Forelimb muscle (tissue), 1 donor: ENCODE measurements around the gene PHYHD1. TPM values are rescaled to one million over a fixed set of nuclear protein-coding genes. Genes with fewer than 3 reads are reported as not detected.
A peak's percentile ranks its signal among the peaks of the same experiment; 100 is the strongest.
"Not testable (repeated sequence)": the region's sequence is repeated elsewhere in the genome, so short reads cannot be mapped to it uniquely, and the experiment has no call there.

Experiments used
- DNase-seq: peaks from one replicate; pipeline ENCODE4 v3.0.0-alpha.2; 2013; ENCODE audit warnings: low read depth
- polyA plus RNA-seq: library from polyadenylated mRNA; unstranded; fragments of 120-200 nt; gene quantifications from one replicate; pipeline ENCODE4 v1.2.1, GENCODE V29; 2013; ENCODE audit not compliant: insufficient read length

PHYHD1 gene
- polyA plus RNA-seq, 1 donor: 51.5 TPM

DNA sequence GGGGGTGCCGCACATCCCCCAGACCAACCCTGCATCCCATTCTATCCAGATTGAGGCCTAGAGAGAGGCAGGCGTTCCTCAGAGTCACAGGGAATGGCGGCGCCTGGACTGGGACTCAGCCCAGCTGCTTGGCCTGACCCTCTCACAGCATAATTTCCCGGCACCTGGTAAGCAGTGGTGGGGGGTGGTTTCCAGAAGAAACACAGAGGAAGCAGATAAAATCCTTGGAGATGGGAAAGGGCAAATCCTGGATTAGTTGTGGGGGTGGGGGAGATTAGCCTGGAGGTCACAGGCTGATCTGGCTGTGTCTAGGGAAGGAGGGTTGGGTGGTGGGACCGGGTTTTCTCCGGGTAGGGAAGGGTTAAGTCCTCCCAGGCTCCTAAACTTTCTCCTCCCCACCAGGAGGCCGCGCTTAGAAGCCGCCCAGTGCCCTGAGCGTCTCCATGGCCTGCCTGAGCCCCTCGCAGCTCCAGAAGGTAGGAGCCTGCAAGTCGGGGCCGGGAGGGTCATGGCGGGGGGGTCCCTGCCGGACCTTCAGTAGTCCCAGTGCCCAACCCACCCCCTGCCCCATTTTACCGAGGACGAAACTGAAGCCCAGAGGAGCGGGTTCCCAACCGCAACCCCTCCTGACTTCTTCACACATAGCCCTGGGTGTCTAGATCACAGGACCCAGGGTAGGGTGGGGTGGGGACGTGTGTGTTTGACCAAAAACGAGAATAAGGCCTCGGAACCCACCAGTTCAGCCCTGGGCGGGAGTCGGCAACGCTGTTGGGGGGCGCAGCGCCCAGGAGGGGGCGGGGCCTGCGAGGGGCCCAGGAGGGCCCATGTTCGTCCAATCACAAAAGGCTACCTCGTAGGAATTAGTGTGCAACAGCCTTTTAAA is 1.3 kb downstream of the PHYHD1 start:
- peak; percentile 40 for DNase-seq

DNA sequence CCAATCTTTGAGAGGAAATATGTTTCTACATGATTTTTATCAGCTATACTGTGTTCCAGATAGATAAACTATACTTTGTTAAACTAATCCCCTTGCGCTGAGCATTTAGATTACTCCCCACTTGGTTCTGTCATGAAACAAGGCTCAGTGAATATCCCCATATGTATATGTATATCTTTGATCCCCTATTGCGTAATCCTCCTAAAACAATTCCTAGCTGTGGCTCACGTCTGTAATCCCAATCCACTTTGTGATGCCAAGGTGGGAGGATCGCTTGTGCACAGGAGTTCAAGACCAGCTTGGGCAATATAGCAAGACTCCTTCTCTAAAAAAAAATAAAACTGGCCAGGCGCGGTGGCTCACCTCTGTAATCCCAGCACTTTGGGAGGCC is 2.7 kb downstream of the PHYHD1 start:
- no peak for DNase-seq

DNA sequence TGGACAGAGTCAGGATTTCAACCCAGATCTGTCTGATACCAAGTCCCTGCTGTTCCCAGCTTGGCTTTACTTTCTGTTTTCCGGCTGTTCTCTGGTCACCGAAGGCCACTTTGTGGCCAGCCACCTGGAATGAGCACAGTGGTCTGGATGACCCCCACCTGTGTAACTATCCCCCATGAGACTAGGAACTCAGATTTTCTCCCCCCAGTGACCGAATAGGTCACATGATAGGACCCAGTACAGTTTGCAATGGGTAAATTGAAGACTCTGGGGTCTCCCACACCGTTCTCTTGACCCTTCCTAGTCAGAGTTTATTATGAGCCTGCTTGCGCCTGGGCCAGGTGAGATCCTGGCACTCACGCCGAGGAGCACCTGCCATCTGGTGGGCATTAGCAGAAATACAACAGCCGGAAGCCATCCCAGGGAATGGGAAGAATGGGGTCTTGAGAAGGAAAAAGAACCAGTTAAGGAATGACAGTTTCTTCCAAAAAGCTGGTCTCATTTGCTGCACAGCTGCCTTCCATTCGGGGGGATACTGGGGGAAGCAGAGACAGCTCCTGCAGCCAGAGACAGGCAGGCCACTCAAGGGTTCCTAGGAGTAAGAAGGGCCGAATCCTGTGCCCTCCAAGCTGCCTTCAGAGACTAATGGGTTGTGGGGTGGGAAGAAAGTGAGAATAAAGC is 7.1 kb downstream of the PHYHD1 start:
- DNase-seq: no peak

DNA sequence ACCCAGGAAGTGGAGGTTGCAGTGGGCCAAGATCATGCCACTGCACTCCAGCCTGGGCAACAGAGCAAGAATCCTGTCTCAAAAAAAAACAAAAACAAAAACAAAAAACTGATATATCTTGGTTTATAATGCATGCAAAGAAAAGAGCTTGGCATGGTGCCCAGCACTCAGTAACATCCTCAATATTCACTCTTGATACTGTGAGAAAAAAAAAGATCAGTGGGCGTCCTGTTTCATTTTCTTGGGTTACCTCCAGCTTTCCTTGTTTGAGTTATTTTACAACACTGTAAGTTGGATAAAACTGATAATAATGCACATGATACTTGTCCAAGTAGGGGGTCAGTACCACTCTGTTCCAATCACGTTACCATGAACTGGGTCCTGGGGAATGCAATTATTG is 7.8 kb downstream of the PHYHD1 start:
- DNase-seq: no peak

DNA sequence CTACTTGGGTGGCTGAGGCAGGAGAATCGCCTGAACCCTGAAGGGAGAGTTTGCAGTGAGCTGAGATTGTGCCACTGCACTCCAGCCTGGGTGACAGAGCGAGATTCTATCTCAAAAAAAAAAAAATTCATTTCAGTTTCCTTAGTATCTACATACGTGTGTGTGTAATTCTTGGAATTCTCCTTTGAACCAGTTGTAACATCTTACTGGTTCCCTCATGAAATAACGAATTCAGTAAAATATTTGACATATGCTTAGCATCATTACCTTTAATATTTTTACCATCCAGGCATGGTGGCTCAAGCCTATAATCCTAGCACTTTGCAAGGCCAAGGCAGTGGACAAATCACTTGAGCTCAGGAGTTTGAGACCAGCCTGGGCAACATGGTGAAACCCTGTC is 8.8 kb downstream of the PHYHD1 start:
- no peak for DNase-seq

DNA sequence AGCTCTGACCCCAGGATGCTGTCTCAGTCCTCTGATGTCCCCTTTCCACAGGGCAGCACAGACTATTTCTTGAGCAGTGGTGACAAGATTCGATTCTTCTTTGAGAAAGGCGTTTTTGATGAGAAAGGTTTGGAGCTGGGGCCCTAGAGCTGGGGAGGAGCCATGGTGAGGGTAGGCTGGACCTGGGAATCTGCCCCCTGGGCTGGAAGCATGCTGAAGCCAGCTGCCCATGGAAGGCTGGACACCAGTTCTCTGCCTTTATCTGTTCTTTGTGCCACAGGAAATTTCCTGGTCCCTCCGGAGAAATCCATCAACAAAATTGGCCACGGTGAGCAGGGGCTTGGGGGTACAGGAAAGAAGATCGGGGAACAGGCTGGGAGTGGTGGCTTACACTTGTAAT is 12.9 kb downstream of the PHYHD1 start:
- DNase-seq: no peak

DNA sequence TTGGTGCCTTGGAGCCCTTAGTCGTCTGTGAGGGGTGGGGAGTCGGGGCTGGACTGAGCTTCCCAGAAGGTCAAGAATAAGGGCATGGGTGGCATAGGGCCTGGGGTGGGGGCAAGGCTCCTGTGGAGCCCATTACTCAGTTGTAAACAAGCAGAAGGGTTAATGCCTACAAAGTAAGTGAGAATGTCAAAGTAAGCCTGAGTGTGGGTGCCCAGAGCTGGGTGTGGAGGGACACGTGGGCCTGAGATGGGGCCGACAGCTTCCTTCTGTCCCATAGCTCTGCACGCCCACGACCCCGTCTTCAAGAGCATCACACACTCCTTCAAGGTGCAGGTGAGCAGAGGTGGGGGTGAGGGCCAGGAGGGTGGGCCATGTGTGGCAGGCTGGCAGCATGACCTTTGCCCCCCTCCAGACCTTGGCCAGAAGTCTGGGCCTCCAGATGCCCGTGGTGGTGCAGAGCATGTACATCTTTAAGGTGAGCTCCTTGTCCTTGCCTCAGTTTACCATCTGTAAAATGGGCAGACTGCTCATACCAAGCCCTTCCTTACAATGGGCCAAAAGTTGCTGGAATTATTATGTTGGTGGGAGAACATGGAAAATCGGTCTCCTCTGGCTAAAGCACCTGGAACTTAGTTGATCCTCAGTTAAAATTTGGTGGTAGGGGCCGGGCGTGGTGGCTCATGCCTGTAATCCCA is 15.5 kb downstream of the PHYHD1 start:
- DNase-seq: no peak

DNA sequence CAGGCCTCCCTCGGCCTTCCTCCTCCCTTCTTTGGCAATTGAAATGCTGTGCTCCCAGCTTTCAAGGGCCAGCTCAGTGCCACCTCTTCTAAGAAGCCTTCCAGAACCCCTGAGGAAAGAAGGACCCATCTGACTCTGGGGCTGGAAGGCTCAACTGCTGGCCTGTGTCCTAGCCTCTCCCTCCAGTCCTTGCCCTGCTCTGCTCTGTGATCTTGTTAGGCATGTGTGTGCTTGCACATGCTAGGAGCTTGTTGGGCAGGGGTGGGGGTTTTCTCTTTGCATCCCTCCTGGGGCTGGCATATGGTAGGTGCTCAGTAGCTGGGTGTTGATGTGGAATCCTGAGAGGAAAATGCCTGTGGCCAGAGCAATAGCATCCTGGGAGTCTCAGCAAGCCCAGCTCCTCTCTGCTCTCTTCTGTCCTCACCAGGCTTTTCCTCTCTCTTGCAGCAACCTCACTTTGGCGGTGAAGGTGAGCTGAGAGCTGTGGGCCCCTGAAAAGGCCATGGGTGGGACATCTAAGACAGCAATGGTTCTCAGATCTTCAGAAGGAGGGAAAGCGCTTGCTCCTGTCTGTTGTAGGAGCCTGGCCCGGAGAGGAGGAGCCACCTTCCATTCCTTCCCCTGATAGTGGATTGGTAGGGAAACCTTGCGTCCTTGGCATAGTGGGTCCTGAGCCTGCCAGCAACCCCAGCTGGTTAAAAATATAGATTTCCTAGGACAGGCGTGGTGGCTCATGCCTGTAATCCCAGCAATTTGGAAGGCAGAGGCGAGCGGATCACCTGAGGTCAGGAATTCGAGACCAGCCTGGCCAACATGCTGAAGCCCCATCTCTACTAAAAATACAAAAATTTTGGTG is 16.8 kb downstream of the PHYHD1 start:
- DNase-seq: no peak

DNA sequence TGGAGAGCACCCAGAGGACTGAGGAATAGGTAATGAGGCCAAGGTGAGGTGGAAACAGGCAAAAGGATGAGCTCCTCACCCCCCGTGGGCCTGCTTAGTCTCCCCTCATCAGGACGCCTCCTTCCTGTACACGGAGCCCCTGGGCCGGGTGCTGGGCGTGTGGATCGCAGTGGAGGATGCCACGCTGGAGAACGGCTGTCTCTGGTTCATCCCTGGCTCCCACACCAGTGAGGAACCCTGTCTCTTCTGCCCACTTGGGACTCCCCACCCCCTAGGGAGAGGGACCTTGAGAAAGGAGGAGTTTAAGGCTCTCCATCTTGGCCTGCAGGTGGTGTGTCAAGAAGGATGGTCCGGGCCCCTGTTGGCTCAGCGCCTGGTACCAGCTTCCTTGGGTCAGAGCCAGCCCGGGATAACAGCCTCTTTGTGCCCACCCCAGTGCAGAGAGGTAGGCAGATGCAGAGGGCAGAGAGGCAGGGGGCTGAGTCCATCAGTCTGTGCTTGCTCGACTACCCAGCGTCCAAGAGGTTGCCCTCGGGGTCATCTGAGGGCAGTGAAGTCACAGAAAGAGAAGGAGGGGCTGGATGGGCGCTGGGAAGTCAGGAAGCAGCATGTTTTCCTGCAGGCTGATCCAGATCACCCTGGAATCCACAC is 19.6 kb downstream of the PHYHD1 start:
- no peak for DNase-seq

DNA sequence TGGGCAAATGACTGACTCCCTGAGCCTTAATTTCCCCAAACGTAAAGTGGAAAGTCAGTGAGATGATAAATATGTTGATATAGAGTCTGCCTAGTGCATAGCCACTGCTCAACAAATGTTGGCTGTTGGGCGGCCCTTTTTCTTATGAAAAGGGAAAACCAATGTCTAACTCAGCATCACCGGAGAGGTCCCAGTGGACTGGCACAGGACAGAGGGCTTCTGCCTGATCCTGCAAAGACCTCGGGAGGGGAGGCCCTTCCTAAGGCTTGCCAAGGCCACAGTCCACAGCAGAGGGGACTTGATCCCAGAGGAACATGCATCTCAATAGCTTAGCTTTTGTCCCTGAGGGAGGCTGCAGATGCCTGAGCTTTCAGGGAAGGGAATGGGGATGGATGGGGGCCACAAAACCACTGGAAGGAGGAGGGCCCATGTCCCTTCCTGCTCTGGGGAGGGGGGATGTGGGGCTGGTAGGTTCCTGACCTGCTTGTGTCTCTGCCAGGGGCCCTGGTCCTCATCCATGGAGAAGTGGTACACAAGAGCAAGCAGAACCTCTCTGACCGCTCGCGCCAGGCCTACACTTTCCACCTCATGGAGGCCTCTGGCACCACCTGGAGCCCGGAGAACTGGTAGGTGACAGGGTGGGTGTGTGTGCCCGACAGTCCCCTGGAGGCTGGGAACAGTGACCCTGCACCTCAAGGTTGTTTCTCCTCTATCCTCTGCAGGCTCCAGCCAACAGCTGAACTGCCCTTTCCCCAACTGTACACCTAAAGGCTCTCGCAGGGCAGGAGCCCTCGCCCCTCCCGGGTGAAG is 20.4 kb downstream of the PHYHD1 start:
- no peak for DNase-seq

DNA sequence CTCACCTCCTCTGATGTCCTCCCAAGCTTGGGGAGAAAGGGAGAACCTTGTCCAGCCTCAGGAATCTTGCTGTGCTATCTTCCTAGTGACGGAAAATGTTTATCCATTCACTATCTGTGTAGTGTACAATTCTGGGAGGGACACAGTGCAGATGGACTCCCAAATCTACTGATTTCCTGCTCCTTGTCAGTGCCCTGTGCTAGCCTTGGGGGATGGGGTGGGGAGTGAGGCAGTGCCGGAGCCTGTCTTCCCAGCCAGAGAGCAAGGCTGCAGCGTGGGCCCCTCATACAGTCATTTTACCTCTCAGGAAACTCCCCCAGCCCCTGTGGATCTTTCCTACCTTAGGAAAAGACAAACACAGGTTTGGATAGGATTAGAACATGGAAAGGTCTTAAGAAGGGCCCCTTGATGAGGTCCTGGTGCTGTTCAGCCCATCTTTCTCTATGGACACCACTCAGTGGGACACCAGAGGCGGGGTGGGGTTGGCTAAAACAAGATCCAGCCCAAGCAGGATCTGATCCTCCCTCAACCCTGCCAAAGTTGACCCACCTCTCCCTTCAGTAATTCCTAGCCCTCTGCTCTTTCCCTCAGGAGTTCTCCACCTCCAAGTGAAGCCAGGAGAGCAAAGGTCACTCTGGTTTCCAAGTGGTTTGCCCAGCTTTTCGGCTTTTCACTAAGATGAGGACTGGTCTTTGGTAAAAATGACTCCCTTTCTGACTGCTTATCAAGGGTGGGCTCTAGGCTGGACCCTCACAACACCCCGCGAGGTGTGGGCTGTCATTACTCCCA is 23.2 kb downstream of the PHYHD1 start:
- no peak for DNase-seq

DNA sequence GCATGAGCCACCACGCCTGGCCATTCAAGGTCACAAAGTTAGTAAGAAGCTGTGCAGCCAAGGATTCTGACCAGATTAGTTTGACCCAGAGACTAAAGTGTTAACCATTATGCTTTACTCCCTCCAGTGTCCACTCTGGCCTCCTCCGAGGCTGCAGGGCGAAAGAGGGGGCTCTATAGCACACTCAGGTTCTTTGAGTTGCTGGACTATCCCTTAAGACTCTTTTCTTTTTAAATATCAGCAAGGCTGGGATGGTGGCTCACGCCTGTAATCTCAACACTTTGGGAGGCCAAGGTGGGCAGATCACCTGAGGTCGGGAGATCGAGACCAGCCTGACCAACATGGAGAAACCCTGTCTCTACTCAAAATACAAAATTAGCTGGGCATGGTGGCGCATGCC is 24.2 kb downstream of the PHYHD1 start:
- DNase-seq: not testable (repeated sequence)

DNA sequence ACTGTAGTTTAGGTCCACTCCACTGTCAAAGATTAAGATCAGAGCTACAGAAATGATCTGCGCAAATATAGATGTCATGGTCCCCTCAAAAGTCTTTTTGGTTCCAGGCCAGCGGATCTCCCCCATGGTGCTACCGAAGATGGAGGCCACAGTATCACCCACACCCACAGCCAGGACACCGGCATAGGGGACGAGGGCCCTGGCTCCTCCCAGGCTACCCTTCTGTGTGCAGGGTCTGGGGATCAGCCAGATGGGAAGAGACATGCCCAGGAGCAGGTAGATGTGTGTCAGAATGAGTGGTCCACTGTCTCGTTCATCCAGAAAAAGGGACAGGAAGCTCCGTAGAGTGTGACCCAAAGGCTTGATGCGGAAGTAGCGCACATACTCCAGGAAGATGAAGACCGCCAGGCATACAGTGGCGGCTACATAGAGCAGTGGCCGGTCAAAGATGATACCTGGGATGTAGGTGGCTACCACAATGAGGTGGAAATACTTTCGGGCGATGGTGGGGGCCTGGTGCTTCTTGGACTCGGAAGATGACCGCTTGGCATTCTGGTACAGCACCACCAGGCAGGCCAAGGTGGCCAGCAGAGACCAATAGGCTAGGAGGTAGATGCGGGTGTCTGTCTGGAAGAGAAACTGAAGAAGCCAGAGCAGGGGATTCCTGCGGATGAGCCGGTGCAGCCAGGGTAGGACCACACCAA is 25.2 kb downstream of the PHYHD1 start:
- DNase-seq: no peak

DNA sequence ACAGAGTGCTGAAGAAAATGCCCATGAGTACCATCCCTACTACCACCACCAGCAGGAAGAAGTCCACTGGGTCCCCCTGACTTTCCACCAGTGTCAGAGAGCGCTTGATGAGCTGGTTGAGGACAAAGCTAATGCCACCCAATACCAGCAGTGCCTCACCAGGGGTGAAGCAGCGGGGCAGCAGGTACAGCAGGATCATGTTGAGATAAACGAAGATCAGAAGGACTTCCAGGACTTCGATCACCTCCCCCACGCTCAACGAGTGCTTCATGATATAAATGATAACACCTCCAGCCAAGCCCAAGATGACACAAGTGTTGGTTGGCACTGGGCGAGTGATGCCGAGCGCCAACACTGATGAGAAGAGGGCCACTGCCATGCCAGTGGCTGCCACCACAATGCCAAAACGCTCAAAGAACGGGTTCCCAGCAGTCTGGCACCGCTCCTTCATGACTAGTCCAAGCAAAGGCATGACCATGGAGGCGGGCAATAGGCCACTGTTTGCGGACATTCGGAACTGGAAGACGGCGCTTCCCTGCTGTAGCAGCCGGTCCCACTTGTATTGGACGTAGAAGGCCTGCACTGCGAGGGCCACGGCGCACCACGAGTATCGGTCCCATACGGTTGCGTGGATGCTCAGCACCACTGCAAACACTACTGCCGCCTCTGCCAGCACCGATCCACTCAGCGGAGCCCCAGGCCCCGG is 25.9 kb downstream of the PHYHD1 start:
- DNase-seq: no peak

DNA sequence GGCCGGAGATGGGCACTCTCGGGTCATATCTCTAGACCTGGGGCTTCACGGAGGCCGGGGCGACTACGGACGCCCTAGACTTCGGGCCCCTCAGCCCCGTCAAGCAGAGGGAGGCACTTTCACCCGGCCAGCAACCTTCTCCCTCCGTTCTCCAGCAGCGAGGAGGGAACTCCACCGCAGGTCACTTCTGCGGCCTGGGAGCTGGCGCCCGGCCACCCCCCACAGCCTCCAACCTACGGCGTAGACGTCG is 26.4 kb downstream of the PHYHD1 start:
- DNase-seq: no peak

DNA sequence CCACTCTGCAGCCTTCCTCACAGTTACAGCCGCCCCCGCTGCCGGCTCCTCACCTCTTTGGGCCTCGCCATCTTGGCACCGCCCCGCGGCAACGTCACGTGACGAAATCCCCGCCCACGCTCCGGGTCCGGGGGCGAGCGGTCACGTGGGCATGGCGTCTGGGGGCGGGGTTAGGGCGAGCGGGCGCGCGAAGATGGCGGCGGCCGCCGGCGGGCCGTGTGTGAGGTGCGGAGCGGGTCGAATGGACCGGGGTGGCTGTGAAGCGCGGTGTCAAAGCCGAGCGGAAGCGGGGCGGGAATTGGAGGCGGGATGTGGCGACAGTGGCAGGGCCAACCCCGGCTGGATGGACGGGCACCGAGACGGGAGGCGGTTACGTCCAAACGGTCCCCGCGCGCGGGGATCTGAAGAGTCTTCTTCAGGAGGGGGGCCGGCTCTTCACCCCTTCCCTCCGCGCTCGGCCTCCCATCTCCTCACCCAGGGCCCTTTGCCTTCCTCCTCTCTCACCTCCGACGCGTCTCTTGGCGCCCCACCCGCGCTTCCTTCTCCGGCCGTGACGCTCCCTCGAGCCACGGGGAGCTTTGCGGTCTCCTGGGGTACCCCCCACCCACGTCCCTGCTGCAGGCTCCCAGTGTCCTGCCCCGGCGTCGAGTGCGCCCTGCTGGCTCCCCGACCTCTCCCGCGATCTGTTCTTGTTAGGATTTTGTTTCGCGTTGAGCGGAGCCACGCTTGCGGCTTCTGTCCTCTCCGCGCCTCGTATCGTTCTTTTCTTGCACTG is 26.9 kb downstream of the PHYHD1 start, which contains the start of the genes DOLK and NUP188:
Gene DOLK (minus strand): TSS at position 77 of the 775 bp plus-strand sequence. CDS start 300 bp downstream, outside the sequence.
Gene NUP188 (plus strand): TSS at position 173 of the 775 bp plus-strand sequence. CDS start 21 bp downstream, at position 194.
- peak; percentile 56 for DNase-seq

DNA sequence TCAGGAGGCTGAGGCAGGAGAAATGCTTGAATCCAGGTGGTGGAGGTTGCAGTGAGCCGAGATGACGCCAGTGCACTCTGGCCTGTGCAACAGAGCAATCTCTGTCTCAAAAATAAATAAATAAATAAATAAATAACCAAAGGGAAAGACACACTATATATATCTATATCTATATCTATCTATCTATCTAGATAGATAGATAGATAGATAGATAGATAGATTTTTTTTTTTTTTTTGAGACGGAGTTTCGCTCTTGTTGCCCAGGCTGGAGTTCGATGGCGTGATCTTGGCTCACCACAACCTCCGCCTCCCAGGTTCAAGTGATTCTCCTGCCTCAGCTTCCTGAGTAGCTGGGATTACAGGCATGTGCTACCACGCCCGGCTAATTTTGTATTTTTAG is 40.6 kb downstream of the PHYHD1 start:
- not testable (repeated sequence) for DNase-seq
